GM19193 (cell line): Measurements from ENCODE around the gene TAS2R9.

Experiments
- POLR2A ChIP-seq: IDR thresholded peaks from 4 replicates; pipeline ENCODE4 v1.6.1; 2011; ENCODE audit not compliant: insufficient read depth, insufficient read length; ENCODE audit errors: extremely low read depth

The TAS2R9 gene

DNA sequence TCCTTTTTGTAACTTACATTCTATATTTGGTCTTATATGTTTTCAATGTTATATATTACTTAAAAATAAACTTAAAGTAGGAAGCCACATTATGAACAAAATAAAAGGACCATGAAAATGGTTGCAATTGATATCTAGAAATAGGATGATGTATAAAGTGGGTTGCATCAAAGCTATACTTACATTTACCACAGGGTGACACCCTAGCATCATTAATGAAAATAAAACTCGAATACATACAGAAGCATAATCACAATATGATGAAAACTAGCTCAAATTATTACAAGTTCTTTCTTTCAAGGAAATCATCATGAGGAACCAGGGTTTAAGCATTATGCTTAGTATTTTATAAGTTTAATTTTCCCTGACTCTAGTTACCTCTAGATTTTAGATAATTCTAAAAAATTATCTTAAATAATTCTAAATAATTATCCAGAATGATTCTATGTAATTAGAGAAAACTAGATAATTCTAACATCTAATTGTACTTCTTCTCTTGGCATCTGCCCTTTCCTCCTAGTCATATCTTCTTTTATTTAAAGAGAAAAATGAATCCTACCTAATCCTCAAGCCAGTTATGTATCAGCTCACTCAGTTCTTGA, 38.7 kb downstream of the TAS2R9 start:
- TF ChIP-seq POLR2A = no peak

DNA sequence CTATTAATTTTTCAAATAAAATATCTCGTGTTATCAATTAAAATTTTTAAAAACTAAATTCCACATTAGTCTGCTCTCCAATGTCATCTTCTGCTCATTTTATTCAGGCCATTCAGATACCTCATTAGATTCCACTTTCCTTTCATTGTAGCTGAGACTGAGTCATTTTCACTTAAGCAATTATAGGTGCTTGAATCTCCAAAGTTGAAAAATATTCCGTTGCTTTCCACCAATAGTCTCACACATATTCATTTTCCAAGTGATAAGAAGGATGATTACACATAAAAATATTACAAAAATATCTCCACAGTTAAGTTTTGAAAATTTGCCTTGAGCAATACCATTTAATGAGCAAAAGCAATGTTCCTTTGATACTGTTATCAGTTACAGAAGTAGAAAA, 50.3 kb downstream of the TAS2R9 start:
- no peak for TF ChIP-seq POLR2A
